ENCODE results near the gene HEXIM1.

- TF ChIP-seq CTCF (IDR thresholded peaks at IDR 0.05; ENCODE audit: insufficient read depth, low read length, poor library complexity, severe bottlenecking) (no peak), EZH2phosphoT487 (conservative IDR thresholded peaks at IDR 0.05; ENCODE audit: low read length) (no peak)
Observed at GRCh38 chr17:45175759-45176115, 27.5 kb downstream of the HEXIM1 start.

Data from SU-DHL-6 (cell line).